Spleen (tissue), 11 donors: ENCODE results near the gene IFI27L2. TPM values are rescaled to one million over a fixed set of nuclear protein-coding genes. Genes with fewer than 3 reads are reported as not detected.

ENCODE experiments used
- DNase-seq: peaks from one replicate; pipeline ENCODE4 v3.0.0-alpha.2; 2020
- H3K27ac ChIP-seq, 8 donors: fragments of 200-600 bp; sonication (generic) in 7 of 8; 1 replicate in 4 of 8; 2 replicates in 4 of 8; pipeline versions ENCODE4 v1.5.0 to v1.8.0; 2016 to 2021; ENCODE audit warnings: inconsistent platforms in 4 of 8, mild to moderate bottlenecking in 4 of 8, moderate library complexity in 1 of 8
- H3K27me3 ChIP-seq, 7 donors: fragments of 200-600 bp; sonication (generic) in 6 of 7; replicated peaks in 1 of 7; 1 replicate in 4 of 7; 2 replicates in 3 of 7; pipeline versions ENCODE4 v1.5.0 to v1.8.0; 2016 to 2021; ENCODE audit warnings: inconsistent platforms in 3 of 7, mild to moderate bottlenecking in 1 of 7
- H3K36me3 ChIP-seq, 6 donors: fragments of 200-600 bp; sonication (generic) in 5 of 6; 1 replicate in 4 of 6; 2 replicates in 2 of 6; pipeline versions ENCODE4 v1.5.0 to v1.8.0; 2016 to 2021; ENCODE audit warnings: inconsistent platforms in 2 of 6
- H3K4me1 ChIP-seq, 6 donors: fragments of 200-600 bp; sonication (generic) in 5 of 6; 1 replicate in 3 of 6; 2 replicates in 3 of 6; pipeline versions ENCODE4 v1.5.0 to v1.8.0; 2016 to 2021; ENCODE audit warnings: inconsistent platforms in 3 of 6
- H3K4me3 ChIP-seq, 8 donors: fragments of 200-600 bp; sonication (generic) in 7 of 8; 1 replicate in 4 of 8; 2 replicates in 4 of 8; pipeline versions ENCODE4 v1.5.0 to v1.8.0; 2016 to 2021; ENCODE audit warnings: inconsistent platforms in 4 of 8, mild to moderate bottlenecking in 4 of 8, moderate library complexity in 2 of 8
- H3K9me3 ChIP-seq, 8 donors: fragments of 200-600 bp; sonication (generic) in 7 of 8; 1 replicate in 4 of 8; 2 replicates in 4 of 8; pipeline versions ENCODE4 v1.5.0 to v1.8.0; 2016 to 2021; ENCODE audit warnings: inconsistent platforms in 4 of 8
- CTCF ChIP-seq, 11 experiments: fragments of 200-600 bp in 7 of 11; fragments of 450-650 bp in 4 of 11; sonication (generic) in 4 of 11; IDR thresholded peaks in 8 of 11; conservative IDR thresholded peaks in 3 of 11; 1 replicate in 7 of 11; 2 replicates in 4 of 11; pipeline versions ENCODE4 v1.4.0 to v1.8.0; 2016 to 2021; ENCODE audit warnings: antibody characterized with exemption in 11 of 11, inconsistent platforms in 4 of 11, mild to moderate bottlenecking in 1 of 11
- POLR2A ChIP-seq, 3 donors: fragments of 450-650 bp; IDR thresholded peaks; one replicate each; pipeline ENCODE4 v1.5.1; 2017; ENCODE audit warnings: antibody characterized with exemption in 3 of 3, mild to moderate bottlenecking in 1 of 3
- POLR2AphosphoS5 ChIP-seq, 3 donors: sonication (generic); formaldehyde crosslinking; IDR thresholded peaks; one replicate each; pipeline ENCODE4 v1.5.1; 2017; ENCODE audit warnings: antibody characterized with exemption in 3 of 3
- WGBS, 5 donors: extraction: QIAGEN DNeasy Blood & Tissue Kit in 3 of 5; methylation state at CpG; one replicate each; pipeline versions ENCODE4 v1.1.5 to v1.1.7; 2013 to 2018; 5-methylcytosine and 5-hydroxymethylcytosine counted together
- intact Hi-C: fragments of 100-400 bp; cut with DNase I; formaldehyde crosslinking; loops from one replicate; pipeline ENCODE4 v1.15.0; 2023; ENCODE audit warnings: low total_unique reads
- polyA plus RNA-seq, 3 donors: library from polyadenylated mRNA; stranded (reverse); fragments of 200-250 nt; gene quantifications; one replicate each; pipeline ENCODE4 v1.2.1, GENCODE V29; 2013
- total RNA-seq, 7 donors: library from RNA; depleted of rRNA in 3 of 7; stranded (reverse); fragments of >200 nt in 3 of 7; fragmentation: NEBNext Ultra II Directional in 4 of 7; extraction: Animal tissue kit (Norgen Biotek cat#: 25700) in 4 of 7; gene quantifications; one replicate each; pipeline versions ENCODE4 v1.1.0 to v1.2.1, GENCODE V29; 2016 to 2021
- donor health status: healthy with polysubstance abuse.
- donor health status: DM: no; HTN: no; CAD: no; lungs with moderate emphysema.
- donor health status: DM: no; HTN: no; CAD: no.
- donor health status: Bipolar disorder and iron deficiency.
- donor health status: healthy.
- donor health status: DM: no; HTN: no; CAD: no.
- donor health status: DM: yes; HTN: yes; CAD: no.

Gene IFI27L2
- total and polyA plus RNA-seq, 10 donors, result 40.6 to 137 (median 75.5) TPM

- DNase-seq, result no peak
- Histone ChIP-seq H3K27ac (no peak overlapping the region), H3K9me3 (no peaks in the 10 kb centered on the region), H3K27me3 (peaks cover 0 to 53% (median 8%) of the 10 kb centered on the region in 7 donors), H3K36me3 (no peaks in the 10 kb centered on the region), H3K4me1 (peaks cover 6 to 18% (median 15%) of the 10 kb centered on the region in 6 donors), H3K4me3 (no peak overlapping the region)
- 41 to 54% (median 50%) methylated on average over 6 of the region's 6 CpGs for WGBS, 5 donors
- TF ChIP-seq CTCF (IDR thresholded peaks at IDR 0.05 in 8 of 11, conservative IDR thresholded peaks at IDR 0.05 in 3 of 11) (no peak), POLR2A (IDR thresholded peaks at IDR 0.05) (no peak), POLR2AphosphoS5 (IDR thresholded peaks at IDR 0.05) (no peak)
- intact Hi-C loops, result no loop called here
These were observed 40.7 kb upstream of the IFI27L2 start for GRCh38 chr14:94170136-94170535.

- WGBS, 5 donors, result 81 to 91% (median 87%) methylated on average over 3 of the region's 3 CpGs
- Histone ChIP-seq H3K36me3 (no peaks in the 10 kb centered on the region), H3K9me3 (no peaks in the 10 kb centered on the region), H3K4me3 (no peak overlapping the region), H3K27ac (no peak overlapping the region), H3K4me1 (peaks cover 0 to 25% (median 3%) of the 10 kb centered on the region in 6 donors), H3K27me3 (peaks cover 0 to 25% (median 0%) of the 10 kb centered on the region in 7 donors)
- no peak for DNase-seq
- intact Hi-C loops, result no loop called here
- TF ChIP-seq POLR2AphosphoS5 (IDR thresholded peaks at IDR 0.05), result no peak
- no peak for TF ChIP-seq CTCF (IDR thresholded peaks at IDR 0.05 in 8 of 11, conservative IDR thresholded peaks at IDR 0.05 in 3 of 11)
- TF ChIP-seq POLR2A (IDR thresholded peaks at IDR 0.05), result no peak
These were observed 36.3 kb upstream of the IFI27L2 start for GRCh38 chr14:94165744-94166143.

- intact Hi-C loops, result no loop called here
- 58 to 61% (median 60%) methylated on average over 26 of the region's 26 CpGs for WGBS, 5 donors
- DNase-seq, result no peak
These were observed 35.5 kb upstream of the IFI27L2 start for GRCh38 chr14:94164685-94165431.

More at GRCh38 chr14:94164685-94165431, 35.5 kb upstream of the IFI27L2 start:
- TF ChIP-seq POLR2AphosphoS5 (IDR thresholded peaks at IDR 0.05), result no peak
- no peak for TF ChIP-seq CTCF (IDR thresholded peaks at IDR 0.05 in 8 of 11, conservative IDR thresholded peaks at IDR 0.05 in 3 of 11)
- TF ChIP-seq POLR2A (IDR thresholded peaks at IDR 0.05), result no peak
- H3K27me3 ChIP-seq, result peaks cover 0 to 23% (median 0%) of the 10 kb centered on the region in 7 donors
- no peaks in the 10 kb centered on the region for H3K36me3 ChIP-seq
- H3K4me3 ChIP-seq, result no peak overlapping the region
- H3K9me3 ChIP-seq, result no peaks in the 10 kb centered on the region
- peaks cover 0 to 26% (median 3%) of the 10 kb centered on the region in 6 donors for H3K4me1 ChIP-seq
- H3K27ac ChIP-seq, result no peak overlapping the region
